Skin epidermis (tissue), 12 donors: Measurements from ENCODE around the gene SMIM13.

Experiments used
- H3K27ac ChIP-seq, 21 experiments: fragments of 200-600 bp; sonication (generic) in 11 of 21; one replicate each; pipeline ENCODE4 v1.5.0; 2020; ENCODE audit warnings: mild to moderate bottlenecking in 3 of 21, inconsistent platforms in 2 of 21, moderate library complexity in 2 of 21
- H3K4me3 ChIP-seq, 7 experiments: fragments of 200-600 bp; sonication (generic) in 2 of 7; one replicate each; pipeline ENCODE4 v1.5.0; 2020; ENCODE audit warnings: inconsistent platforms in 2 of 7, mild to moderate bottlenecking in 2 of 7, moderate library complexity in 1 of 7

SMIM13 gene

DNA sequence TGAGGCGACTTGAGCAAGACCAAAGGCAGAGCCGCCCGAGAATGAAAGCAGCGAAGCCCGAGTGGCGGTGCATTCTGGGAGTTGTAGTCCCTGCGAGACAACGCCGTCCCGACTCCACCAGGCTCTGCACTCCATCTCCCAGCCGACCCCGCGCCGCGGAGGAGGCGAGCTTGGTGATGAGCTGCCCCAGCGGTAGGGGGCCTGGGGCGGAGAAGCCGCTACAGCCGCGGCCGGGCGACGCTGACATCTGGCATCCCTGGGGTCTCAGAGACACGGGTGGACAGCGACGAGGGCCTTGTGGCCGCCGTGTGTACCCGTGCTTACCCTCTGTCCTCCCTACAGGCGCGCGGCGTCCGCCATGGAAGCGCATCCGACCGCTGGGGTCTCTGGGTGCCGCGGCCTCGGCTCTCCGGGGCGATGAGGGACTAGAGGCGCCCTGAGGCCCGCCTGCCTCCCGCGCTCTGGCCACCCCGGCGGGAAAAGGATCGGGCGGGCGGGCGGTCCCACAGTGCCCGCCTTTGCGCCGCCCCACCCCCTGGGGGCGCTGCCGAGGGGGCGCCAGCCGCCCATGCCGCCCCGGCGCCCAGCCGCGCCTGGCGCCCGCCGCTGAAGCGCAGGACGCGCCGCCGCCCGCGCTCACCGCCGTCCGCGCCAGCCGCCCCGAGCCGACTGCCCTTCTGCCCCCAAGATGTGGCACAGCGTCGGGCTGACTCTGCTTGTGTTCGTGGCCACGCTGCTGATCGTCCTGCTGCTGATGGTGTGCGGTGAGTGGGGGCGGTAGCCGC is at the start of gene SMIM13:
SMIM13 (plus strand) TSS at position 209 of the 785 bp plus-strand sequence; CDS start at position 689, 480 bp downstream.
- Histone ChIP-seq H3K4me3 (peak within 1 kb of the TSS; percentile 73 to 99 (median 88)), H3K27ac (peak within 1 kb of the TSS; percentile 92 to 99 (median 98))

DNA sequence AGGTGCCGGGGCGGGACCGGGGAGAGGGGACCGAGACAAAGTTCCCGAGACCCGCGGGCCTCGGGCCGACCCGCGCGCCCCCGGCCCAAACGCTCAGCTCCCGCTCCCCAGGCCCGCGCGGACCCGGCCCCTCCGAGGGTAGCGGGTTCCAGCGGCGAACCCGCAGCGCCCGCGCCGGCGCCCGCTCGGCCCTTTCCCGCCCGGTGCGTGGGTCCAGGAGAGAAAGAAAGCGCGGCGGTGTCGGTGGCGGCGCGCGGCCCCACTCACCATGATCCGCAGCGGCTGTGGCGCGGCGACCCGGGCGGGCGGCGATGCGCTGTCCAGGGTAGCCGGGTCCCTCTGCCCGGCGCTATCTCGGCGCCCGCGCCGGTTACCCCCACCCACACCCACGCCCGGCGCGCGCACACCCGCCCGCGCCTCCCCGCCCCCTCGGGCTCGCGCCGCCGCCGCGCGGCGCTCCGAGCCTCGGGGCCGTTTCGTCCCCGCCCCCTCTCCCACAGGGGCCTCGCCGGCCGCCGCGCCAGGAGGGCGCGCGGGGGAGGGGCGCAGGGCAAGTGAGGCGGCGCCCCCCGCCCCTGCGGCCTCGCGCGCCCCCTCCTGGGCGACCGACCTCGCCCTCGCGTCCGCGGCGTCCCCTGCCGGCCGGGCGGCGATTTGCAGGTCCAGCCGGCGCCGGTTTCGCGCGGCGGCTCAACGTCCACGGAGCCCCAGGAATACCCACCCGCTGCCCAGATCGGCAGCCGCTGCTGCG is 49.5 kb upstream of the SMIM13 start, which contains the start of gene ELOVL2:
ELOVL2 (minus strand) TSS at position 345 of the 751 bp plus-strand sequence; CDS start at position 270, 75 bp downstream.
- no peak within 1 kb of the TSS for H3K27ac ChIP-seq
- peak within 1 kb of the TSS; percentile 31 to 56 (median 43) for H3K4me3 ChIP-seq

DNA sequence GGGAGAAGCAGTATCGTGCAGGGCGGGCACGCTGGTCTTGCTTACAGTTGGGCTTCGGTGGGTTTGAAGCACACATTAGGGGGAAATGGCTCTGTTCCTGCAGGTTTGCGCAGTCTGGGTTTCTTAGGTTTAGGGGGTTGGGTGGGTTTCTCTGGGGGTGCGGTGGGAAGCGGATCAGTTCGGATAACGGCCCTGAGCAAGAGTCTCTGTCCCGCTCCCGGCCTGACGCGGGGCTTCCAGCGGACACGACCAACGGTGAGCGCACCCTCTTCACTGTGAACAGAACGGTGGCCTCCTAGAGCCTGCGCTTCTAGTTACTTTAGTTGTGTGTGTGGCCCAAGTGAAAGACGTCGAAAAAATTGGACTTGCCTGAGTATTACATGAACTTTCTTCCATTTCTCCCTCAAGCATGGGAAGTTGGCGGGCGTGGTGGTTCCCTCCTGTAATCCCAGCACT is 48.9 kb upstream of the SMIM13 start:
- Histone ChIP-seq H3K27ac (no peak overlapping the region), H3K4me3 (peak overlapping the region in 5 of 7 experiments; percentile 13 to 56 (median 56))

DNA sequence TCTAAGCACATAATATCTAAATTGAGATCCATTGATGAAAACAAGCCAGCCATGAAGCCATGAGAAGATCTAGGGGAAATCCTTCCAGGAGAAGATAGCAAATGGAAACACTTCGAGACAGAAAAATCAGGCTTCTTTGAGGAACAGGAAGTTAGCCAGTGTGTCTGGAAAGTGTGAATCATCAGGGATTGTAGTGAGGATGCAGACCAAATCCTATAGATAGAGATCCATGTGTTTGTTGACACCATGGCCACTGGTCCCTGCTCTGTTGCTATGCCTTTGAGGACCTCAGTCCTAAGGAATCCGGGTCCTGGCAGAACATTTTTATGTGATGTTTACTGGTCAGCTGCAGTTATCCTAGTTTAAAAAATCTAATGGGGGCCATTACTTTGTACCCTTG is 42.9 kb upstream of the SMIM13 start:
- no peak overlapping the region for H3K4me3 ChIP-seq
- H3K27ac ChIP-seq, result no peak overlapping the region

DNA sequence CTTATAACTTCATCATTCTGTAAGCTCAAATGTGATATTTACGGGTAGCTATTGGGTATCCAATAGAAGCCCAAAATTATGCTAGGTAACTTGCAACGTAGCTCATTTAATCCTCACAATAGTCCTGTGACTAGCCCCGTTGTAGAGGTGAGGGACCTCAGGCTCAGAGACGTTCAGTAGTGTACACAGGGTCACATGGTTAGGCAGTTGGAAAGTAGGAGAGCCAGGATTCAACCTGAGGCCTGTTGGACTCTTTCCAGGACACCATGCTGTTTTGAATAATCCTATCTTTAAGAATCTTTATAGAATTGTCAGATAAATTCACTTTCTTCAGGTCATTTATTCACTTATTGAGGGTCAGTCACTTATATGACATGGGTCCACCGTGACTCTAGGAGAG is 40.3 kb upstream of the SMIM13 start:
- H3K27ac ChIP-seq, result no peak overlapping the region
- H3K4me3 ChIP-seq, result no peak overlapping the region

DNA sequence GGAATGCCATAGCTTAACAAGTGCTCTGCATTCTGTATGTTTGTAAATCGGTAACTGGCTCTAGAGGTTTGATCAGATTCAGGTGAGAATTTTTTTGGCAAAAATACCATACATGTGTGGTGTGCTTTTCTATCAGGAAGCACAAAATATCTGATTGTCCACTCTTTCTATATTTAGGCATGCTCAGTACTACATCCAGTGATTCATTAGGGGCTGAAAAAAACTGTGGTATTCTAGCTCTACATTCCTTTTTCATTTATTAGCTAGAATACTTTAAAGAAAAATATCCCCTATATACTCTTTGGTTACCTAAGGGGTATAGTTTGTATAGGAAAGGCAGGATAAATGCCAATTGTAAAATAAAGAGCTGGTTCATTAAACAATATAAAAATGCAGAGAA is 38.9 kb upstream of the SMIM13 start:
- H3K4me3 ChIP-seq, result no peak overlapping the region
- H3K27ac ChIP-seq, result no peak overlapping the region

DNA sequence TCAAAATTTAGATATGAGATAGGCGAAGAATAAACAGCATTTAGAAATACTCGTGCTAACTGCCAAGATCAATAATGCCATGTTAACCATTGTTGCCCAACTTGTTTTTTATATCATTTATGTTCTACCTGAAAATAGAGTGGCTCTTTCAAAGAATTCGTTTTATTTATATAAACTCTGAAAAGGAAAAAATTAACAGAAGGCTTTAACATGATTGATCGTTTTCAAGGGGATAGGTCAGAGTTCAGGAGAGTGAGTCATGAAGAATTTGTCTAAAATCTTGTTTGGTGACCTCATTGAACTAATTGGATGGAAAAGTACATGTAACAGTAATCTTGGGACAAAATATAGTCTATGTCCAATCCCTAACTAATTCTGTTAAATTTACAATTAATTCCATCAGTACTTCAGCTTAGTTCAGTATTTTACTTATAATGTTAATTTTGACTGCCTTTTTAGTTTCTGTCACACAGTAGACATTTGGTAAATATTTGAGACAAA is 38.5 kb upstream of the SMIM13 start:
- Histone ChIP-seq H3K4me3 (no peak overlapping the region), H3K27ac (no peak overlapping the region)

DNA sequence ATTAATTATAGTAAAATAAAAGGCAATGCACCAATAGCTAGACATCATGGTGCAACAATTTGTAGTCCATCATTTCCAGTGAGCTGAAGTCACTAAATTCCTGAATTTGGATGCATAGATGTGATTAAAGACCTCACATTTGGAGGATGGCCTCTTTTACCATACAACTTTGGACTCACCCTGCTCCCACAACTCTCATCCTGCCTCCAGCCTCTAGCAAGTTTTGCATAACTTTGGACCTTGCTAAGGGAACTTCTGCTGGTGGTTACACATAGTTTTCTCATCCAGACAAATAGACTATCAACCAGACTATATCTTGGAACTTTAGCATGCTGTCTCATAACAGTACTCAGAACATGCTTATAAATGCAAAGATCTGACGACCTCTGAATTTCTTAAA is 36.8 kb upstream of the SMIM13 start:
- no peak overlapping the region for H3K4me3 ChIP-seq
- H3K27ac ChIP-seq, result no peak overlapping the region

DNA sequence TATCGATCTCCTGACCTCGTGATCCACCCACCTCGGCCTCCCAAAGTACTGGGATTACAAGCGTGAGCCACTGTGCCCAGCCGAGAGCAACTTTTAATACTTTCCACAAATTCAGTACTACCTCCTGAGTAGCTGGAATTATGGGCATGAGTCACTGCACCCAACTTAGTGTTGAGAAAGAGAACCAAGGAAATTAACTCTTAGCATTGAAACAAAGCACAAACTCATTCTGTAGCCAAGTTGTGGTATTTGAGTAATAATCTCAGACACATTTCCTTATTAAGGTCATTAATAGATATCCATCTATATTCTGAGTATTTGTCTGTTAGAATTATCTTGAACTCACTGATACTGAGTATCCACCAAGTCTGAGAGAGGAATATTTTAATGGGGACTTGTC is 35.2 kb upstream of the SMIM13 start:
- Histone ChIP-seq H3K27ac (no peak overlapping the region), H3K4me3 (no peak overlapping the region)

DNA sequence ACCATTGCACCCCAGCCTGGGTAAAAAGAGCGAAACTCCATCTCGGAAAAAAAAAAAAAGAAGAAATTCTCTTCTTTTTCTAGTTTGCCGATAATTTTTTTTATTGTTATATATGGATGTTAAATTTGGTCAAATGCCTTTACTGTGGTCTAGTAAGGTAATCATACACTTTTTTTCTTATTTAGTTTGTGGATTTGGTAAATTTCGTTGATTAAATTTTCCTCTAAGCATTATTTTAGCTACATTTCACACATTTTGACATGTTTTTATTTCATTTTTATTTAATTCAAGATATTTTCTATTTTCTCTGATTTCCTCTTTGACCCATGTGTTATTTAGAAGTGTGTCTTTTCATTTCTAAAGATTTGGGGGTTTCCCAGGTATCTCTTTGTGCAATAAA is 31.6 kb upstream of the SMIM13 start:
- Histone ChIP-seq H3K4me3 (no peak overlapping the region), H3K27ac (no peak overlapping the region)

DNA sequence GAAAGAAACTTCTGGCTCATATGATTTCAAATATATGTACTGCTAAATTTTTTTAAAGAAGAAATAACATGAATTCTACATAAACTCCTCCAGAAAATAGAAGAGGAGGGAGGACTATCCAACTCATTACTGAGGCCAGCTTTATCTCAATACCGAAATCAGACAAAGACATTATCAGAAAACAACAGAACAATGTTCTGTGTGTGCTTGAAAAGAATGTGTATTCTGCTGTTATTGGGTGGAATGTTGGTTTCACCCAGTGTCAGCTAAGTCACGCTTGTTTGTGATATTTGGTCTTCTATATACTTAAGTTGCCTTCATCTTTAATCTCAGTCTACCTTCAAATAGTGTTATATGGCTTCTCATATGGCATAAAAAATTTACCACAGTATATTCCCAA is 30.9 kb upstream of the SMIM13 start:
- no peak overlapping the region for H3K27ac ChIP-seq
- no peak overlapping the region for H3K4me3 ChIP-seq

DNA sequence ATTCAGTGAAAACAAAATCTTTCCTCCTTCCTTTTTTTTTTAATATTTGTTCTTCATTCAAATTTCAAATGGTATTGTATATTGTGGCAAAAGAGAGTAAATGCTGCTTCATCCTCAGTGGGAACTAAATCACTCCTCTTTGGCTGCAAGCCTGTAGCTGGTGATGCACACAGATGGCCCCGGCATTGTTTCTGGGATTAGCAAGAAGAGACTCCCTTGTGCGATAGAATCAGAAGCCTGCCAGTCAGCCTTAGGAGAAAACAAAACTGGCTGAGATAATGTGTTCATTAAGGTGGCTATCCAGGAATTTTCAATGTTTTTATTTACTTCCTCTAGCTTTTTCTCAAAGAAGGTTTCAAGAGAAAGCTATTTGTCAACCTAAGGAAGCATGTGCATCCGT is 28.8 kb upstream of the SMIM13 start:
- Histone ChIP-seq H3K27ac (no peak overlapping the region), H3K4me3 (no peak overlapping the region)

DNA sequence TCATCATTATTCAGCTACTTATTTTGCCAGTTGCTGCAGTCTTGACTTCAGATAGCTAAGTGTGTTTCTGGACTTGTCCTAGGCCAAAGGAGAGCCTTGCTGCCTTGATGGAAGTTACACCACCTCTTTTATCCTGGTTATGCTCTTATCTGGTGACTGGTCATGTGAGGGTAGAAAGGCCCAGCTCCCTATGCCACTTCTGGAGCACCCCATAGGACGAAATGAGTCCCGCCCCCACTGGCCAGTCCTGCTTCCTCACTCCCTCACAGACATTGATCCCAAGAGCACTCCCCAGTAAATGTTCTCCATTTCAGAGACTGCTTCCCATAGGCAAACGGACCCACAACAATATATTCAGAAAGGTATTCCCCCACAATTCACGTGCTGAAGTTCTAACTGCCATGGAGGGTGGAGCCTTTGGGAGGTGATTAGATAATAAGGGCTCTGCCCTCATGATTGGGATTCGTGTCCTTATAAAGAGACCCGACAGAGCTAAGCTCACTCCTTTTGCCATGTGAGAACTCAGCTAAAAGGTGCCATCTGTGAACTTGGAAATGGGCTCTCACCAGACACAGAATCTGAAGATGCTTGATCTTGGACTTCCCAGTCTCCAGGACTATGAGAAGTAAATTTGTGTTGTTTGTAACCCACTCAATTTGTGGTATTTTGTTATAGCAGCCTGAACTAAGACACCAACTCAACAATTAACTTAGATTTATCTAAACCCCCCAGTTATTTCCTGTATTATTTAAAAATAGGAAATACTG is 28.0 kb upstream of the SMIM13 start:
- H3K4me3 ChIP-seq, result no peak overlapping the region
- H3K27ac ChIP-seq, result no peak overlapping the region

DNA sequence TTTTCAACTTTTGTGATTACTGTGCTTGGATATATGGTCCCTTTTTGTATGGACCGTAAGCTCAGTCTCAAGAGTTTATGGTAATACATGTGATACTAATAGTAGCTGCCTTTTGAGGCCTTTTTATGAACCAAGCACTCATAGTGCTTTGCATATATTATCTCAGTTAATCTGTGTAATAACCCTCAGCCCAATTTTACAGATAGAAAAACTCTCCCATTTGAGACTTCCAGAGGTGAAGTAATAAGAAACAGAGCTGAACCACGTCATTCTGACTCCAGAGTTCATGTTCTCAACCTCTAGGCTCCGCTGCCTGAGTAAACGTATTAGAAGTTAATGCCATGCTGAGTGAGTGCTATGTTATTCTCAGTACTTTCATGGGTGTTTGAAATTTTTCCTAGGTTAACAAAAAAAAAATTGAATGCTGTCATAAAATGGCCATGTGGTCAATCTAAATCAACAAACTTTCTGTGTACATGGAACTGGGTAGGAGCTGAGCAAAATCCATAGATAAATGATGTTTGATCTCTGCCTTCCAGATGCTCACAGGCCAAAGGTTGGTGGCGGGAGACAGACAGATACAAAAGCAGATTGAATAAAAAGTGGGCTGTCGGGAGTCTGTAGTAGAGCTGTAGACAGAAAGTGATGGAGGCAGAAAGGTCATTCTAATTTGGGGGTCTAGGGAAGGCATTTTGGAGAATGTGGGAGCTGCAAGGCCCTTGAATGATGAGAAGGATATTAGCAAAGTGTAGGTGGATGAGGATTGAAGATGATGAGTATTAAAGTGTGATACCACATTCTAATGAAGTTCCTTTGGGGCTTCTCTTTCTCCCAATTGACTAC is 26.9 kb upstream of the SMIM13 start:
- Histone ChIP-seq H3K4me3 (no peak overlapping the region), H3K27ac (no peak overlapping the region)

DNA sequence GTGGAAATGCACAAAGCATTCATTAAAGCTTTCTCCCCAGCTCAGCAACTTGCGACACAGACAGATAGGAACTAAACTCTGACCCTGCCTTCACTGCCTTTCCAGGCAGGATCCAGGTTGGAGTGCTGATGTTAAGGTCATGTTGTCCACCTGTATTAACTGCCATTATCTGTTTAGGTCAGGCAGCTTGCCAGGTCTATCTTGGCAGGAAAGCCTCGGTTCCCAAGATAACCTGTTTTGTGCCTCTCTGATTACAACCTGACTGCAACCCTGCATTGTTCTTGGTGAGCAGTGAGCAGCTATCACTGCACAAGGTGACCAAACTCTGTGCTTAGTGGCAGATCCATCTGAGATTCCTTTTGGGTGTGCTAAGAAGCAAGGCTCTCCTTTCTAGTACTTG is 26.3 kb upstream of the SMIM13 start:
- Histone ChIP-seq H3K4me3 (no peak overlapping the region), H3K27ac (no peak overlapping the region)

DNA sequence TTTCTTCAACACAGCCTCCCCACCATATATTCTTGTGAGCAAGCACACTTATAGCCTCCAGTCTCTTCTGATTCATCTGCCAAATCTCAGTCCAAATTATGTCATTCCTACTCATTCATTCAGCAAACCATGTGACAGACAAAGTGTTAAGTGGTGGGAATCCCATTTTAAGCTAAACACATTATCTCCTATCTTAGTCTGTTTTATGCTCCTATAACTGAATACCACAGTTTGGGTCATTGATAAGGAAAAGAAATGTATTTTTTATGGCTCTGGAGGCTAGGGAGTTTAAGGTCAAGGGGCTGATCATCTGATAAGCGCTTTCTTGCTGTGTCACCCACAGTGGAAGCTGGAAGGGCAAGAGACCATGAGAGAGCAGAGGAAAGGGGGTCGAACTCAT is 23.9 kb upstream of the SMIM13 start:
- Histone ChIP-seq H3K27ac (no peak overlapping the region), H3K4me3 (no peak overlapping the region)

DNA sequence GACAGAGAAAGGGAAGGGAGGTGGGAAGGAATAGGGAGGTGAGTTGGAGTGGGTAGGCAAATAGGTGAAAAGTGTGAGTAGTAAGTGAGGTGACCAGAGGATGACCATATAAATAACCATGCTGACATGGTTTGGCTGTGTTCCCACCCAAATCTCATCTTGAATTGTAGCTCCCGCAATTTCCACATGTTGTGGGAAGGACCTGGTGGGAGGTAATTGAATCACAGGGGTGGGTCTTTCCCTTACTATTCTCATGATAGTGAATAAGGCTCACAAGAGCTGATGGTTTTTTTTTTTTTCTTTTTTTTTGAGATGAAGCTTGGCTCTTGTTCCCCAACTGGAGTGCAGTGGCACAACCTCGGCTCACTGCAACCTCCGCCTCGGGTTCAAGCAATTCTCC is 21.5 kb upstream of the SMIM13 start:
- H3K27ac ChIP-seq, result no peak overlapping the region
- H3K4me3 ChIP-seq, result no peak overlapping the region

DNA sequence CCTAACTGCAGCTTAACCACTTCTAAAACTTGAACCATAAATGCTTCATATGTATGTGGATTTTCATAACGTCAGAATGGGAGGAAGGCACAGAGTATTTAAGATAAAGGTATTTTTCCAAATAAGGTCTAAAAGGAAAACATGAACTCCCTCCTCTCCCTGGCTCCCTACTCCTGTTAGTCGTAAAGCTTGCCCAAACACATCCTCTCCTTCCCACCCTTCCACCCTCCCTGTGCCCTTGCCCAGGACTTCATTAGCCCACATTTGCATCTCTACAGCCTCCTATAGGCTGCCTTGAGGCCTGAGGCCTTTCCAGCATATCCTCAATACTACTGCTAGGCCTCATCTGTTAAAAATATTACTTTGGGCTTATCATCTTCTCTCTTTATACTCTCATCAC is 17.1 kb upstream of the SMIM13 start:
- H3K27ac ChIP-seq, result no peak overlapping the region
- H3K4me3 ChIP-seq, result no peak overlapping the region

DNA sequence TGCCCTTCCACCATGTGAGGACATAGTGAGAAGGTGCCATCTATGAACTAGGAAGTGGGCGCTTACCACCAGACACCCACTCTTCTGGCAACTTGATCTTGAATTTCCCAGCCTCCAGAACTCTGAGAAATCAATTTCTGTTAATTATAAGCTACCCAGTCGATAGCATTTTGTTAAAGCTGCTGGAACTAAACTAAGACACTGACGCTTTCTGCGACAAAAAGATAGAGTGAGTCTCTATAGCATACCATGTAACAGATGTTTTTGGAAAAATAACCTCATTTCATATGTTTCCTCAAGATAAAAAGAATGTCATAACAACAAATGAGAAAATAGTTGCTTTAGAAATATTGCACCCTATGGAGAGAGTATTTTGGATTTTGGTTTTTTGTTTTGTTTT is 15.4 kb upstream of the SMIM13 start:
- no peak overlapping the region for H3K27ac ChIP-seq

More for the DNA sequence above, 15.4 kb upstream of the SMIM13 start:
- no peak overlapping the region for H3K4me3 ChIP-seq
